ENCODE measurements around the gene PDE11A. TPM values are rescaled to one million over a fixed set of nuclear protein-coding genes. Genes with fewer than 3 reads are reported as not detected.

Gene PDE11A
- total and polyA plus RNA-seq, 2 of the 13 experiments (the other 11 are each of a cell fraction or from before 2014, with no cell fraction given) = 1.2 to 1.7 TPM

DNA sequence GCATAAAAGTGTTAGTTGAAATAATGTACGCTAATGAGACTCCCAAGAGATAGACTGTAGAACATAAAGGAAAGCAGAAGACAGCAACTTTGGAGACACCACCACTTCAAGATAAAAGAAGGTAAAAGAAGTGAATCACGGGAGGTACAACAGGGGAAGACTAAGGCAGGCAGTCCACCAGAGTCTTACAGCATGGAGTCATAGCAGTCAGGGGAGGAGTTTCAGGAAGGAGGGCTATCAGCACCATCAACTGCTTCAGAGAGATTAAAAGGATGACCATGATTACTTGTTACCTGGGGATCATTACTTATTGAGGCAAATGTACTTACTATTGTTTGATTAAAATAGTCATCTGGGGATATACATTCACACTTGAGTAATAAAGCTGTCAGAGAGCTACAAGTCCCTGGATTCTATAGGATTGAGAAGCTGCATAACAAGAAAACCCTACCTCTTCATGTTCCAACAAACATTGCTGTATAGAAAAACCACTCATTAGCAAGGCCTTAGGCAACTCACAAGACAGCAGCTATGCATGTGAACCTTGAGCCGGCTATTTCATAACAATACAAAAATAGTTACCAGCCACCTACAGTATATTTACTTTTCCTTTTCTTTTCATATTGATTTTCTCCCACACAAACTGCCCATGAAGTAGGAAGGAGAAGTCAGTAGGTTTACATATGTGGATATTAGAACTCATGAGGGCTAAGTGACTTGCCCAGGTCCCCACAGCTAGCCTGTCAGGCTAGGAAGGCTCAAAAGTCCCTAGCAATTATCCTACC, 101.7 kb downstream of the PDE11A start (continued):
- TF ChIP-seq, protein P1, sequence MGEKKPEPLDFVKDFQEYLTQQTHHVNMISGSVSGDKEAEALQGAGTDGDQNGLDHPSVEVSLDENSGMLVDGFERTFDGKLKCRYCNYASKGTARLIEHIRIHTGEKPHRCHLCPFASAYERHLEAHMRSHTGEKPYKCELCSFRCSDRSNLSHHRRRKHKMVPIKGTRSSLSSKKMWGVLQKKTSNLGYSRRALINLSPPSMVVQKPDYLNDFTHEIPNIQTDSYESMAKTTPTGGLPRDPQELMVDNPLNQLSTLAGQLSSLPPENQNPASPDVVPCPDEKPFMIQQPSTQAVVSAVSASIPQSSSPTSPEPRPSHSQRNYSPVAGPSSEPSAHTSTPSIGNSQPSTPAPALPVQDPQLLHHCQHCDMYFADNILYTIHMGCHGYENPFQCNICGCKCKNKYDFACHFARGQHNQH (CRISPR knock-in tag; IDR thresholded peaks at IDR 0.05) = peak; percentile 81
- TF ChIP-seq ETV5 (CRISPR knock-in tag; IDR thresholded peaks at IDR 0.05; ENCODE audit: borderline replicate concordance) (peak; percentile 37; the same call in 1 of the 2 replicates), NCOA2 (CRISPR knock-in tag; IDR thresholded peaks at IDR 0.05) (peak; percentile 82), ZC3H4 (CRISPR knock-in tag; IDR thresholded peaks at IDR 0.05; ENCODE audit: borderline replicate concordance) (no peak), PCBP2 (optimal IDR thresholded peaks at IDR 0.05; ENCODE audit: low read depth, low read length, poor library complexity, severe bottlenecking) (no peak), CHD2 (IDR thresholded peaks at IDR 0.05; ENCODE audit: low read depth, low read length) (no peak), ARID2 (CRISPR knock-in tag; IDR thresholded peaks at IDR 0.05; ENCODE audit: borderline replicate concordance) (no peak), TAF1 (CRISPR knock-in tag; IDR thresholded peaks at IDR 0.05) (no peak), SRSF4 (IDR thresholded peaks at IDR 0.05; ENCODE audit: low read depth, low read length, poor library complexity, severe bottlenecking) (no peak), CEBPB (IDR thresholded peaks at IDR 0.05; ENCODE audit: borderline replicate concordance, low read depth, low read length) (peak; percentile 92), ZMYM4 (CRISPR knock-in tag; IDR thresholded peaks at IDR 0.05) (peak; percentile 76)
- TF ChIP-seq, protein P2, sequence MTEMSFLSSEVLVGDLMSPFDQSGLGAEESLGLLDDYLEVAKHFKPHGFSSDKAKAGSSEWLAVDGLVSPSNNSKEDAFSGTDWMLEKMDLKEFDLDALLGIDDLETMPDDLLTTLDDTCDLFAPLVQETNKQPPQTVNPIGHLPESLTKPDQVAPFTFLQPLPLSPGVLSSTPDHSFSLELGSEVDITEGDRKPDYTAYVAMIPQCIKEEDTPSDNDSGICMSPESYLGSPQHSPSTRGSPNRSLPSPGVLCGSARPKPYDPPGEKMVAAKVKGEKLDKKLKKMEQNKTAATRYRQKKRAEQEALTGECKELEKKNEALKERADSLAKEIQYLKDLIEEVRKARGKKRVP (CRISPR knock-in tag; IDR thresholded peaks at IDR 0.05) = no peak
- TF ChIP-seq, protein P3, sequence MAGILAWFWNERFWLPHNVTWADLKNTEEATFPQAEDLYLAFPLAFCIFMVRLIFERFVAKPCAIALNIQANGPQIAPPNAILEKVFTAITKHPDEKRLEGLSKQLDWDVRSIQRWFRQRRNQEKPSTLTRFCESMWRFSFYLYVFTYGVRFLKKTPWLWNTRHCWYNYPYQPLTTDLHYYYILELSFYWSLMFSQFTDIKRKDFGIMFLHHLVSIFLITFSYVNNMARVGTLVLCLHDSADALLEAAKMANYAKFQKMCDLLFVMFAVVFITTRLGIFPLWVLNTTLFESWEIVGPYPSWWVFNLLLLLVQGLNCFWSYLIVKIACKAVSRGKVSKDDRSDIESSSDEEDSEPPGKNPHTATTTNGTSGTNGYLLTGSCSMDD (CRISPR knock-in tag; IDR thresholded peaks at IDR 0.05) = no peak
- TF ChIP-seq, protein P4, sequence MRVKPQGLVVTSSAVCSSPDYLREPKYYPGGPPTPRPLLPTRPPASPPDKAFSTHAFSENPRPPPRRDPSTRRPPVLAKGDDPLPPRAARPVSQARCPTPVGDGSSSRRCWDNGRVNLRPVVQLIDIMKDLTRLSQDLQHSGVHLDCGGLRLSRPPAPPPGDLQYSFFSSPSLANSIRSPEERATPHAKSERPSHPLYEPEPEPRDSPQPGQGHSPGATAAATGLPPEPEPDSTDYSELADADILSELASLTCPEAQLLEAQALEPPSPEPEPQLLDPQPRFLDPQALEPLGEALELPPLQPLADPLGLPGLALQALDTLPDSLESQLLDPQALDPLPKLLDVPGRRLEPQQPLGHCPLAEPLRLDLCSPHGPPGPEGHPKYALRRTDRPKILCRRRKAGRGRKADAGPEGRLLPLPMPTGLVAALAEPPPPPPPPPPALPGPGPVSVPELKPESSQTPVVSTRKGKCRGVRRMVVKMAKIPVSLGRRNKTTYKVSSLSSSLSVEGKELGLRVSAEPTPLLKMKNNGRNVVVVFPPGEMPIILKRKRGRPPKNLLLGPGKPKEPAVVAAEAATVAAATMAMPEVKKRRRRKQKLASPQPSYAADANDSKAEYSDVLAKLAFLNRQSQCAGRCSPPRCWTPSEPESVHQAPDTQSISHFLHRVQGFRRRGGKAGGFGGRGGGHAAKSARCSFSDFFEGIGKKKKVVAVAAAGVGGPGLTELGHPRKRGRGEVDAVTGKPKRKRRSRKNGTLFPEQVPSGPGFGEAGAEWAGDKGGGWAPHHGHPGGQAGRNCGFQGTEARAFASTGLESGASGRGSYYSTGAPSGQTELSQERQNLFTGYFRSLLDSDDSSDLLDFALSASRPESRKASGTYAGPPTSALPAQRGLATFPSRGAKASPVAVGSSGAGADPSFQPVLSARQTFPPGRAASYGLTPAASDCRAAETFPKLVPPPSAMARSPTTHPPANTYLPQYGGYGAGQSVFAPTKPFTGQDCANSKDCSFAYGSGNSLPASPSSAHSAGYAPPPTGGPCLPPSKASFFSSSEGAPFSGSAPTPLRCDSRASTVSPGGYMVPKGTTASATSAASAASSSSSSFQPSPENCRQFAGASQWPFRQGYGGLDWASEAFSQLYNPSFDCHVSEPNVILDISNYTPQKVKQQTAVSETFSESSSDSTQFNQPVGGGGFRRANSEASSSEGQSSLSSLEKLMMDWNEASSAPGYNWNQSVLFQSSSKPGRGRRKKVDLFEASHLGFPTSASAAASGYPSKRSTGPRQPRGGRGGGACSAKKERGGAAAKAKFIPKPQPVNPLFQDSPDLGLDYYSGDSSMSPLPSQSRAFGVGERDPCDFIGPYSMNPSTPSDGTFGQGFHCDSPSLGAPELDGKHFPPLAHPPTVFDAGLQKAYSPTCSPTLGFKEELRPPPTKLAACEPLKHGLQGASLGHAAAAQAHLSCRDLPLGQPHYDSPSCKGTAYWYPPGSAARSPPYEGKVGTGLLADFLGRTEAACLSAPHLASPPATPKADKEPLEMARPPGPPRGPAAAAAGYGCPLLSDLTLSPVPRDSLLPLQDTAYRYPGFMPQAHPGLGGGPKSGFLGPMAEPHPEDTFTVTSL (CRISPR knock-in tag; IDR thresholded peaks at IDR 0.05; ENCODE audit: borderline replicate concordance) = peak; percentile 88; the same call in 1 of the 2 replicates
- TF ChIP-seq, protein P5, sequence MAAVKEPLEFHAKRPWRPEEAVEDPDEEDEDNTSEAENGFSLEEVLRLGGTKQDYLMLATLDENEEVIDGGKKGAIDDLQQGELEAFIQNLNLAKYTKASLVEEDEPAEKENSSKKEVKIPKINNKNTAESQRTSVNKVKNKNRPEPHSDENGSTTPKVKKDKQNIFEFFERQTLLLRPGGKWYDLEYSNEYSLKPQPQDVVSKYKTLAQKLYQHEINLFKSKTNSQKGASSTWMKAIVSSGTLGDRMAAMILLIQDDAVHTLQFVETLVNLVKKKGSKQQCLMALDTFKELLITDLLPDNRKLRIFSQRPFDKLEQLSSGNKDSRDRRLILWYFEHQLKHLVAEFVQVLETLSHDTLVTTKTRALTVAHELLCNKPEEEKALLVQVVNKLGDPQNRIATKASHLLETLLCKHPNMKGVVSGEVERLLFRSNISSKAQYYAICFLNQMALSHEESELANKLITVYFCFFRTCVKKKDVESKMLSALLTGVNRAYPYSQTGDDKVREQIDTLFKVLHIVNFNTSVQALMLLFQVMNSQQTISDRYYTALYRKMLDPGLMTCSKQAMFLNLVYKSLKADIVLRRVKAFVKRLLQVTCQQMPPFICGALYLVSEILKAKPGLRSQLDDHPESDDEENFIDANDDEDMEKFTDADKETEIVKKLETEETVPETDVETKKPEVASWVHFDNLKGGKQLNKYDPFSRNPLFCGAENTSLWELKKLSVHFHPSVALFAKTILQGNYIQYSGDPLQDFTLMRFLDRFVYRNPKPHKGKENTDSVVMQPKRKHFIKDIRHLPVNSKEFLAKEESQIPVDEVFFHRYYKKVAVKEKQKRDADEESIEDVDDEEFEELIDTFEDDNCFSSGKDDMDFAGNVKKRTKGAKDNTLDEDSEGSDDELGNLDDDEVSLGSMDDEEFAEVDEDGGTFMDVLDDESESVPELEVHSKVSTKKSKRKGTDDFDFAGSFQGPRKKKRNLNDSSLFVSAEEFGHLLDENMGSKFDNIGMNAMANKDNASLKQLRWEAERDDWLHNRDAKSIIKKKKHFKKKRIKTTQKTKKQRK (IDR thresholded peaks at IDR 0.05; ENCODE audit: low read length) = no peak
